ENCODE results near the gene IL12A.

IL12A gene

GRCh38 chr3:159971311-159971710, 17.3 kb upstream of the IL12A start:
- no peak for DNase-seq (ENCODE audit: low read depth, low spot score)
- H3K4me3 ChIP-seq (ENCODE audit: low read depth, low read length) = no peak overlapping the region
- TF ChIP-seq, protein P1, sequence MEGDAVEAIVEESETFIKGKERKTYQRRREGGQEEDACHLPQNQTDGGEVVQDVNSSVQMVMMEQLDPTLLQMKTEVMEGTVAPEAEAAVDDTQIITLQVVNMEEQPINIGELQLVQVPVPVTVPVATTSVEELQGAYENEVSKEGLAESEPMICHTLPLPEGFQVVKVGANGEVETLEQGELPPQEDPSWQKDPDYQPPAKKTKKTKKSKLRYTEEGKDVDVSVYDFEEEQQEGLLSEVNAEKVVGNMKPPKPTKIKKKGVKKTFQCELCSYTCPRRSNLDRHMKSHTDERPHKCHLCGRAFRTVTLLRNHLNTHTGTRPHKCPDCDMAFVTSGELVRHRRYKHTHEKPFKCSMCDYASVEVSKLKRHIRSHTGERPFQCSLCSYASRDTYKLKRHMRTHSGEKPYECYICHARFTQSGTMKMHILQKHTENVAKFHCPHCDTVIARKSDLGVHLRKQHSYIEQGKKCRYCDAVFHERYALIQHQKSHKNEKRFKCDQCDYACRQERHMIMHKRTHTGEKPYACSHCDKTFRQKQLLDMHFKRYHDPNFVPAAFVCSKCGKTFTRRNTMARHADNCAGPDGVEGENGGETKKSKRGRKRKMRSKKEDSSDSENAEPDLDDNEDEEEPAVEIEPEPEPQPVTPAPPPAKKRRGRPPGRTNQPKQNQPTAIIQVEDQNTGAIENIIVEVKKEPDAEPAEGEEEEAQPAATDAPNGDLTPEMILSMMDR (IDR thresholded peaks at IDR 0.05; ENCODE audit: low read depth, low read length) = no peak
- in situ Hi-C loops (cut with HindIII; ENCODE audit: low sequenced_read_pairs) = no loop called here

DNA sequence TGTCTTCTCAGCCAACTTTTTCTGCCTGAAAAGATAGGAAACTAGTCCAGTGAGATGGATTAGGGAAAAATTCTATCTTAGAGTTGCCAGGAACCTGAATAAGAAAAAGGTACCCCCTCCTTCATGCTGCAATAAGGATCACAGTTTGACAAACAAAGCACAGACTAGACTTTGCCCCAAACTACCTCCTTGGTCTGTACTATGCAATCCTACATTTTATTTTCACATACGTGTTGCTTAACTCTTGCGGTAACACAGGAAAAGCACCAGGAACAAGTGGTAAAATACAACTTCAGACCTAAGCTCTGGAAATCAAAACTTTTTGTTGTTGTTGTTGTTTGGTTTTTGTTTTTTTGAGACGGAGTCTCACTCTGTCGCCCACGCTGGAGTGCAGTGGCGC, 11.3 kb upstream of the IL12A start:
- no peak overlapping the region for H3K4me3 ChIP-seq (ENCODE audit: low read depth, low read length)
- TF ChIP-seq, protein P1 (IDR thresholded peaks at IDR 0.05; ENCODE audit: low read depth, low read length) = no peak
- DNase-seq (ENCODE audit: low read depth, low spot score) = no peak
- in situ Hi-C loops (cut with HindIII; ENCODE audit: low sequenced_read_pairs) = no loop called here

DNA sequence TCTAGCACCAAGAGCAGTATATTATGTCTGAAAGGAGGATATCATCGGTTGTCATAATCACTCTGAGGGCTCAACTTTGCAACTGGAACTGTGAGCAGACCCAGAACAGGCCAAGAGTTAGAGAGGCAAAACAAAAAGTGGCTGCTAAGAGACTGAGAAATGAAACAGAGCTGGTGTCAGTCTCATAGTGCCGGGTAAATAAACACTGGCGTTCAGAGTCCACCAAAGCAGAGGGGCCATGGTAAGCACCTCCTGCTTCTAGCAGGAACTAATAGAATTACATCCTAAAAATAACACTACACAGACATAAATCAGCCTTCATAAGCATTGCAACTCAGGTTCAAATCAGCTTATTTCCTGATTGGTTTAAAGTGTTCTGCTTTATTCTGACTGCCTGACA, 10.3 kb upstream of the IL12A start:
- in situ Hi-C loops (cut with HindIII; ENCODE audit: low sequenced_read_pairs) = no loop called here
- TF ChIP-seq, protein P1 (IDR thresholded peaks at IDR 0.05; ENCODE audit: low read depth, low read length) = no peak
- peak; percentile 5 for DNase-seq (ENCODE audit: low read depth, low spot score)
- H3K4me3 ChIP-seq (ENCODE audit: low read depth, low read length) = no peak overlapping the region

- no peak for DNase-seq (ENCODE audit: low read depth, low spot score)
- TF ChIP-seq, protein P1 (IDR thresholded peaks at IDR 0.05; ENCODE audit: low read depth, low read length) = no peak
- in situ Hi-C loops (cut with HindIII; ENCODE audit: low sequenced_read_pairs) = no loop called here
- no peak overlapping the region for H3K4me3 ChIP-seq (ENCODE audit: low read depth, low read length)
Observed at GRCh38 chr3:159978918-159979703, 9.5 kb upstream of the IL12A start.

DNA sequence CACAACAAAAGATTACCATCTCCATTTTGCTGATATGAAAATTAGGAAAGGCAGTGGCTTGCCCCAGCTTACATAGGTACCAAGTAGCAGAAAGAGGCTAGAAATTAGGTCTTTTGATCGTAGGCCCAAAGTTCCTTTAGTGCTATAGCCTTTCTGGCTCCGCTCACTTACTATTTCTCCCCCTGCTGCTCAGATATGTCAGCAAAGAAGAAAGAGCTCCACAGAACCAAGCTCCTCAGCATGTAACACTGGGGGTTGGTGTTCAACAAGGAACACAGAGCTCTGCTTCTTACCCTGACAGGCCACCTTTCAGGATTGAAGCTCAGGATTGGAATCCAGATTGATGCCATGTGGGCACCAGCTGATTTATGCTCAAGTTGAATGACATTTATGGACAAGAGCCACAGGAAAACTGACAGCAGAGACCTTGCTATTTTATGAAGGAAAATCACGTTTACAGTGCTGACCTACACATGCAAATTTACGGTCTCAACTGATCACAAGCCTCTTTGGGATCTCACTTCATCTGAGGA, 6.1 kb upstream of the IL12A start:
- in situ Hi-C loops (cut with HindIII; ENCODE audit: low sequenced_read_pairs) = no loop called here
- DNase-seq (ENCODE audit: low read depth, low spot score) = peak; percentile 5
- no peak overlapping the region for H3K4me3 ChIP-seq (ENCODE audit: low read depth, low read length)
- TF ChIP-seq, protein P1 (IDR thresholded peaks at IDR 0.05; ENCODE audit: low read depth, low read length) = no peak

GRCh38 chr3:159987291-159987711, 1.3 kb upstream of the IL12A start:
- peak; percentile 16 for DNase-seq (ENCODE audit: low read depth, low spot score)
- TF ChIP-seq, protein P1 (IDR thresholded peaks at IDR 0.05; ENCODE audit: low read depth, low read length) = peak; percentile 31
- no peak overlapping the region for H3K4me3 ChIP-seq (ENCODE audit: low read depth, low read length)
- in situ Hi-C loops (cut with HindIII; ENCODE audit: low sequenced_read_pairs) = no loop called here
